Sigmoid colon (tissue), 4 donors: ENCODE results near the gene TRIO.

Experiments used
- CTCF ChIP-seq, 4 experiments: fragments of 450-650 bp in 3 of 4; fragments of 200-600 bp in 1 of 4; IDR thresholded peaks; one replicate each; pipeline ENCODE4 v1.5.1; 2016 to 2019; ENCODE audit warnings: antibody characterized with exemption in 4 of 4, mild to moderate bottlenecking in 3 of 4, moderate library complexity in 2 of 4
- POLR2AphosphoS5 ChIP-seq, 4 donors: sonication (generic); formaldehyde crosslinking; IDR thresholded peaks; one replicate each; pipeline ENCODE4 v1.6.1; 2017; ENCODE audit warnings: antibody characterized with exemption in 4 of 4

- no peak for TF ChIP-seq CTCF (IDR thresholded peaks at IDR 0.05)
- TF ChIP-seq POLR2AphosphoS5 (IDR thresholded peaks at IDR 0.05): no peak
These were observed 321.0 kb downstream of the TRIO start for GRCh38 chr5:14464096-14464495.
